HepG2 (cell line): Measurements from ENCODE around the gene CKLF. TPM values are rescaled to one million over a fixed set of nuclear protein-coding genes. Genes with fewer than 3 reads are reported as not detected.

Experiments used
- FOXM1 ChIP-seq: sonication (generic); formaldehyde crosslinking; IDR thresholded peaks from 2 replicates; pipeline ENCODE4 v1.5.0; 2020; ENCODE audit warnings: missing genetic modification reagents
- FOXO4 ChIP-seq: sonication (generic); formaldehyde crosslinking; conservative IDR thresholded peaks from 2 replicates; pipeline ENCODE4 v1.8.1; 2023; ENCODE audit warnings: missing genetic modification reagents
- HNF1A ChIP-seq, 2 experiments: sonication (generic) in 1 of 2; formaldehyde crosslinking in 1 of 2; IDR thresholded peaks; 2 replicates each; pipeline versions ENCODE4 v1.4.0 to v1.6.1; 2016 to 2020; ENCODE audit warnings: borderline replicate concordance in 1 of 2, low read depth in 1 of 2, mild to moderate bottlenecking in 1 of 2, missing genetic modification reagents in 1 of 2
- HNRNPLL ChIP-seq: fragments of 200-400 bp; formaldehyde crosslinking; IDR thresholded peaks from 2 replicates; pipeline ENCODE4 v1.6.1; 2017; ENCODE audit warnings: mild to moderate bottlenecking, low read depth, low read length; ENCODE audit not compliant: poor library complexity, severe bottlenecking
- KMT2B ChIP-seq: IDR thresholded peaks from 2 replicates; pipeline ENCODE4 v1.6.1; 2016; ENCODE audit warnings: missing genetic modification reagents, missing compliant biosample characterization
- REL ChIP-seq: sonication (generic); formaldehyde crosslinking; conservative IDR thresholded peaks from 2 replicates; pipeline ENCODE4 v1.8.0; 2022; ENCODE audit warnings: mild to moderate bottlenecking, missing genetic modification reagents, moderate library complexity
- RFX5 ChIP-seq: IDR thresholded peaks from 2 replicates; pipeline ENCODE4 v1.6.1; 2011; ENCODE audit warnings: low read depth, low read length, improper control_type of control experiment
- SMAD9 ChIP-seq: sonication (generic); formaldehyde crosslinking; IDR thresholded peaks from 2 replicates; pipeline ENCODE4 v1.5.1; 2020; ENCODE audit warnings: mild to moderate bottlenecking, missing genetic modification reagents
- SP2 ChIP-seq: sonication (generic); formaldehyde crosslinking; IDR thresholded peaks from 2 replicates; pipeline ENCODE4 v1.5.1; 2020; ENCODE audit warnings: mild to moderate bottlenecking, missing genetic modification reagents
- SRY ChIP-seq: sonication (generic); formaldehyde crosslinking; IDR thresholded peaks from 2 replicates; pipeline ENCODE4 v1.8.0; 2022; ENCODE audit warnings: mild to moderate bottlenecking, missing genetic modification reagents
- TFAP4 ChIP-seq: sonication (generic); IDR thresholded peaks from 2 replicates; pipeline ENCODE4 v1.6.1; 2016; ENCODE audit warnings: low read depth, borderline replicate concordance
- U2AF1 ChIP-seq: fragments of 200-400 bp; formaldehyde crosslinking; optimal IDR thresholded peaks from 2 replicates; pipeline ENCODE3; 2017; ENCODE audit warnings: mild to moderate bottlenecking, low read depth, low read length
- ZNF12 ChIP-seq: sonication (generic); formaldehyde crosslinking; IDR thresholded peaks from 2 replicates; pipeline ENCODE4 v1.5.0; 2020; ENCODE audit warnings: missing genetic modification reagents
- ZNF20 ChIP-seq: sonication (generic); formaldehyde crosslinking; IDR thresholded peaks from 2 replicates; pipeline ENCODE4 v1.4.0; 2020; ENCODE audit warnings: mild to moderate bottlenecking, moderate library complexity, missing genetic modification reagents
- ZNF260 ChIP-seq: sonication (generic); formaldehyde crosslinking; IDR thresholded peaks from 2 replicates; pipeline ENCODE4 v1.4.0; 2020; ENCODE audit warnings: missing genetic modification reagents, low read depth, mild to moderate bottlenecking, borderline replicate concordance
- ZNF329 ChIP-seq: sonication (generic); formaldehyde crosslinking; IDR thresholded peaks from 2 replicates; pipeline ENCODE4 v1.9.0; 2021; ENCODE audit warnings: low read depth, mild to moderate bottlenecking, missing genetic modification reagents
- ZNF33B ChIP-seq: sonication (generic); formaldehyde crosslinking; IDR thresholded peaks from 2 replicates; pipeline ENCODE4 v1.5.1; 2020; ENCODE audit warnings: mild to moderate bottlenecking, missing genetic modification reagents
- ZNF343 ChIP-seq: sonication (generic); formaldehyde crosslinking; IDR thresholded peaks from 2 replicates; pipeline ENCODE4 v1.4.0; 2020; ENCODE audit warnings: mild to moderate bottlenecking, missing genetic modification reagents
- ZNF569 ChIP-seq: sonication (generic); formaldehyde crosslinking; IDR thresholded peaks from 2 replicates; pipeline ENCODE4 v1.5.0; 2020; ENCODE audit warnings: mild to moderate bottlenecking, missing genetic modification reagents, moderate library complexity, borderline replicate concordance
- ZNF816 ChIP-seq: sonication (generic); formaldehyde crosslinking; IDR thresholded peaks from 2 replicates; pipeline ENCODE4 v1.8.0; 2022; ENCODE audit warnings: missing genetic modification reagents, mild to moderate bottlenecking, borderline replicate concordance
- ZNF891 ChIP-seq: sonication (generic); formaldehyde crosslinking; IDR thresholded peaks from 2 replicates; pipeline ENCODE4 v1.5.0; 2020; ENCODE audit warnings: mild to moderate bottlenecking, missing genetic modification reagents
- ZSCAN22 ChIP-seq: sonication (generic); formaldehyde crosslinking; IDR thresholded peaks from 2 replicates; pipeline ENCODE4 v1.4.0; 2020; ENCODE audit warnings: mild to moderate bottlenecking, missing genetic modification reagents
- ZZZ3 ChIP-seq: sonication (generic); formaldehyde crosslinking; IDR thresholded peaks from 2 replicates; pipeline ENCODE4 v1.4.0; 2020; ENCODE audit warnings: missing genetic modification reagents, mild to moderate bottlenecking, borderline replicate concordance
- polyA plus RNA-seq, 8 experiments: library from polyadenylated mRNA; depleted of rRNA in 3 of 8; stranded (reverse) in 7 of 8; unstranded in 1 of 8; fragments of >200 nt; fragmentation: Illumina TruSeq in 4 of 8; extraction: Trizol in 4 of 8; gene quantifications; 2 replicates each; pipeline versions ENCODE4 v1.2.1 to v1.2.3, GENCODE V29; 2011 to 2016; ENCODE audit warnings: low read depth in 4 of 8, missing spikeins in 1 of 8, mixed read lengths in 1 of 8; ENCODE audit not compliant: insufficient read depth in 1 of 8
- total RNA-seq, 5 experiments: library from RNA; depleted of rRNA; stranded (reverse); fragments of >200 nt; fragmentation: Illumina TruSeq; extraction: Trizol; gene quantifications; 2 replicates each; pipeline ENCODE4 v1.2.3, GENCODE V29; 2016; ENCODE audit warnings: low read depth in 1 of 5

CKLF gene
- total and polyA plus RNA-seq, 2 of the 13 experiments (the other 11 are each of a cell fraction or from before 2014, with no cell fraction given): 120 to 167 TPM

- peak; percentile 28; the same call in 1 of the 2 replicates for TF ChIP-seq TFAP4
- TF ChIP-seq ZNF260: peak; percentile 80; the same call in 1 of the 2 replicates
- peak; percentile 96 for TF ChIP-seq ZNF343 (CRISPR knock-in tag)
- peak; percentile 84 for TF ChIP-seq HNRNPLL
- TF ChIP-seq KMT2B: peak; percentile 96
- peak; percentile 100 for TF ChIP-seq FOXO4
- TF ChIP-seq ZNF329 (CRISPR knock-in tag): peak; percentile 92
- TF ChIP-seq ZNF12 (CRISPR knock-in tag): no peak
- TF ChIP-seq ZNF33B (CRISPR knock-in tag): peak; percentile 100
- no peak for TF ChIP-seq U2AF1
- peak; percentile 99; the same call in 1 of the 2 replicates for TF ChIP-seq ZNF816
- TF ChIP-seq ZNF20: peak; percentile 42; the same call in 1 of the 2 replicates
- TF ChIP-seq ZNF891 (CRISPR knock-in tag): peak; percentile 100
- TF ChIP-seq ZNF569 (CRISPR knock-in tag): no peak; the same call in 1 of the 2 replicates
- no peak for TF ChIP-seq HNF1A (IDR thresholded peaks at IDR 0.05; ENCODE audit: low read depth)
- TF ChIP-seq HNF1A (CRISPR knock-in tag; IDR thresholded peaks at IDR 0.05; ENCODE audit: borderline replicate concordance): peak; percentile 83
- TF ChIP-seq SRY (CRISPR knock-in tag): peak; percentile 99
- peak; percentile 84 for TF ChIP-seq ZSCAN22 (CRISPR knock-in tag)
- TF ChIP-seq SMAD9 (CRISPR knock-in tag): peak; percentile 99
- TF ChIP-seq RFX5: peak; percentile 54; the same call in 1 of the 2 replicates
- peak; percentile 81 for TF ChIP-seq ZZZ3 (CRISPR knock-in tag)
- peak; percentile 62; the same call in 1 of the 2 replicates for TF ChIP-seq SP2 (CRISPR knock-in tag)
- peak; percentile 100 for TF ChIP-seq REL (CRISPR knock-in tag)
- TF ChIP-seq FOXM1: peak; percentile 95
These were observed at the start of gene CKLF (continued) for GRCh38 chr16:66552286-66553177.
